Activated CD8-positive, alpha-beta memory T cell treated with anti-CD3 and anti-CD28 coated beads for 1 hour (primary cell): ENCODE data around the gene RCVRN.

Experiments
- DNase-seq, 2 donors: peaks; one replicate each; pipeline ENCODE4 v3.0.0-alpha.2; 2020; ENCODE audit warnings: low read depth in 1 of 2; ENCODE audit errors: extremely low read depth in 1 of 2

The RCVRN gene

GRCh38 chr17:9859781-9860180, 45.3 kb downstream of the RCVRN start:
- DNase-seq = no peak

GRCh38 chr17:9855036-9855435, 50.0 kb downstream of the RCVRN start:
- DNase-seq = no peak

- no peak for DNase-seq
These were observed 50.8 kb downstream of the RCVRN start for GRCh38 chr17:9854255-9854654.

GRCh38 chr17:9850151-9850550, 54.9 kb downstream of the RCVRN start:
- DNase-seq = no peak
